Liver (tissue), 3 donors: ENCODE data around the gene RIMBP3C.

ENCODE experiments used
- TAF1 ChIP-seq: conservative IDR thresholded peaks from 2 replicates; pipeline ENCODE4 v1.6.1; 2016; ENCODE audit warnings: antibody characterized with exemption, mild to moderate bottlenecking
- TF ChIP-seq, protein P1 (sequence below): fragments of 150-350 bp; IDR thresholded peaks from 2 replicates; pipeline ENCODE4 v1.5.1; 2017; ENCODE audit warnings: improper control_type of control experiment, low read depth, low read length; ENCODE audit not compliant: missing input control
- donor health status: healthy.
- donor health status: healthy.

DNA sequence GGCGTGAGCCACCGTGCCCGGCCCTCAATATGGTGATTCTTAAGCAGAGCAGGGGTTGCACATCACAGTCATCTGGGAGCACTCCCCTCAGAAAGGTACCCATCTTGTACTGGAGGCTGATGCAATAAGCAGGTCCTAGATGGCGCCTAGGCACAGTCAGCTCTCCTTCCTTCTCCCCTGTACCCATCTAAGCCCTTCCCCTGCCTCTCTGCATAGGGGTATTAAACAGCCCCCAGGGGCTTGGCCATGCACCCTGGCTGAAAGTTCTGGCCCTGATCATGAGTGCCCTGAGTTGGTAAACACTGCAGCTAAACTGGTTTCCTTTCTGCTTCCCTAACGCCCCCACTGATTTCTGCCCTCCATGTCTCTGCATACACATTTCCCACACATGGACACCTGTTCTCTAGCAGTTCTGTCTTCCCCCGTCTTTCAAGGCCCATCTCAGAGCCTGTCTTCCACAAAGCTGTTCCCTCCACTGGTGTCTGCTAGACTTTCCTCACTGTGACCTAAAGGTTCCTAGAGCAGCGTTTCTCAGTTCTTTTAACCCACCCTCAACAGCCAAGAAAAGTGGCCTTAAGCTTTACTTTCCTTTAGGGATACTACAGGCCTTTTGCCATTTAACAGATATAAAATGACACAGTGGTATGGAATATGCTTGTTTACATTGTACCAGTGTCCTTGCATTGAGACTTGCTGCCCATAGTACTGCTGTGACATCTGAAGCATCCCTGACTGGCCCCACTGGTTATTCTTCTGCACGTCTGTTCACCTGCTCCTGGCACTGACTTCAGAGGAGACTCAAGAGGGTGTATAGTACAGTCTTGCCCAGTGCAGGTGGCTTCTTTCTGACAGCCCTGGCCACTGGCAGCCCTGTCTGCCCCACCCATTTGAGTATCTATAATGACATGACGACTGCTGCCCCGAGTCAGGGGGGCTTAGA, 31.8 kb upstream of the RIMBP3C start:
- TF ChIP-seq, protein P1, sequence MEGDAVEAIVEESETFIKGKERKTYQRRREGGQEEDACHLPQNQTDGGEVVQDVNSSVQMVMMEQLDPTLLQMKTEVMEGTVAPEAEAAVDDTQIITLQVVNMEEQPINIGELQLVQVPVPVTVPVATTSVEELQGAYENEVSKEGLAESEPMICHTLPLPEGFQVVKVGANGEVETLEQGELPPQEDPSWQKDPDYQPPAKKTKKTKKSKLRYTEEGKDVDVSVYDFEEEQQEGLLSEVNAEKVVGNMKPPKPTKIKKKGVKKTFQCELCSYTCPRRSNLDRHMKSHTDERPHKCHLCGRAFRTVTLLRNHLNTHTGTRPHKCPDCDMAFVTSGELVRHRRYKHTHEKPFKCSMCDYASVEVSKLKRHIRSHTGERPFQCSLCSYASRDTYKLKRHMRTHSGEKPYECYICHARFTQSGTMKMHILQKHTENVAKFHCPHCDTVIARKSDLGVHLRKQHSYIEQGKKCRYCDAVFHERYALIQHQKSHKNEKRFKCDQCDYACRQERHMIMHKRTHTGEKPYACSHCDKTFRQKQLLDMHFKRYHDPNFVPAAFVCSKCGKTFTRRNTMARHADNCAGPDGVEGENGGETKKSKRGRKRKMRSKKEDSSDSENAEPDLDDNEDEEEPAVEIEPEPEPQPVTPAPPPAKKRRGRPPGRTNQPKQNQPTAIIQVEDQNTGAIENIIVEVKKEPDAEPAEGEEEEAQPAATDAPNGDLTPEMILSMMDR = no peak
- TF ChIP-seq TAF1 = no peak
